HG03442 (cell line): ENCODE results near the gene U2AF2.

ENCODE experiments used
- ATAC-seq: cut with Tn5 transposase; IDR thresholded peaks from one replicate; pipeline ENCODE4 v1.9.1; 2021; ENCODE audit warnings: mild to moderate bottlenecking, moderate library complexity; ENCODE audit not compliant: unreplicated experiment

U2AF2 gene

GRCh38 chr19:55654868-55655647 lies at the start of gene U2AF2:
U2AF2 (plus strand) TSS chr19:55655035; CDS start chr19:55655105, 70 bp downstream.
- peak; percentile 30 for ATAC-seq

DNA sequence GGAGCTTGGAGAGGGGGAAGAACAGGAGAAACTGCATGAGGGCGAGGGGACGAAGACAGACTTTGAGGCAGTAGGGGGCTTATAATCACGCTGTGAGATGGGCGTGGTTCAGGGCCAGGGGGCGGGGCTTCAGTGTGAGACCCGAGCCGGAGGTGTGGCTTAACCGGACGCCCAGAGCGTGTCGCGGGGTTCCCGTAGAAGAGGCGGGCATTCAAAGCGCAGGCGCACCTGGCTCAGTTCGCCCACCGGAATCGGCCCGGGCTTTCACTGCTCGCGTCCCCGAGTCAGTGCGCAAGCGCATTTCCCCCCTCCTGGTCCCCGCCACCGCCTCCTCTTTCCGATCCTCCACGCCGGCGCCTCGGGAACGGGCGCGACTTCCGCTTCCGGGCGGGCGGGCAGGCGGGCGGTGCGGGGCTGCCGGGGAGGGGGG lies 49.6 kb upstream of the U2AF2 start:
- ATAC-seq, result peak; percentile 73

DNA sequence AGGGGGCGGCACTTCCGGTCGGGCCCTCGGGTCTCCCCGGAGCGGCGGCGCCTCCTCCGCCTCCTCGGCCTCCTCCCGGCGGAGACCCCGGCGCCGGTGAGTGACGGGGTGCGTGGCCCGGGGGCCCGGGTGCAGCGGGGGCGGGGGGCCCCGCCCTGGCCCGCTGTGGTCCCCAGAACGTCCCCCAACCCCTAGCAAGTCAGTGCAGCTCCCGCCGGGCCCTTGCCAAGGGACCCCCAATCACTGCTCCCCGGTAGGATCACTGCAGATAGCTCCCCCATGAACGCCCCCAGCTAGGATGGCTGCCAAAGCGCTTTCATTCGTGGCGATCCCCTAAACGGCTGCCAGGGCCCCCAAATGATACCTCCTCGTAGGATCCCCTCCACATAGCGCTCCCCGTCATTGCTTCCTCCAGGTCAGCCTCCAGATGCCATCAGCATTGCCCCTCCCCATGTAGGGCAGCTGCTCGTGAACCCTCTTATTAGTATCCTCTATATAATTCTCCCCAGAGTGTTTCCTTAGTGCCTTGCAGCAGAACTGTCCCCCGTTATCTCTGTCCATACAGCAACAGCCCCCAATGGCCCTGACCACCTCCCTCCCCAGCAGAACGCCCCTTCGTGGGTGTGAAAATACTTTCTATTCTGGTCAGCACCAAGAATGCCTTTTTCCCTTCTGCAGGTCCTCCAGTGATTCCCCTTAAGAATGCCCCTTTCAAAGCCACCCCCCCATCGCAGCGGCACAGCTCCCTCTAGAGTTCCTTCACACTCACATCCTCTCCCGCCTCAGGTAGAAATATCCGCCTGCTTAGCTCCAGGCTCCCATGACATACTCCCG lies 49.0 kb upstream of the U2AF2 start, which contains the start of gene ZNF865:
Gene ZNF865, plus strand, starts transcription at position 11 of the 834 bp plus-strand sequence. CDS start 7,972 bp downstream, outside the sequence.
- peak; percentile 15 for ATAC-seq

GRCh38 chr19:55606471-55606787 lies 48.4 kb upstream of the U2AF2 start:
- ATAC-seq, result no peak

GRCh38 chr19:55606817-55607216 lies 48.0 kb upstream of the U2AF2 start:
- ATAC-seq, result no peak

- no peak for ATAC-seq
These were observed 45.5 kb upstream of the U2AF2 start for GRCh38 chr19:55609326-55609725.

- no peak for ATAC-seq
These were observed 43.4 kb upstream of the U2AF2 start for GRCh38 chr19:55611300-55611982.

GRCh38 chr19:55611983-55612645 lies 42.7 kb upstream of the U2AF2 start:
- no peak for ATAC-seq

DNA sequence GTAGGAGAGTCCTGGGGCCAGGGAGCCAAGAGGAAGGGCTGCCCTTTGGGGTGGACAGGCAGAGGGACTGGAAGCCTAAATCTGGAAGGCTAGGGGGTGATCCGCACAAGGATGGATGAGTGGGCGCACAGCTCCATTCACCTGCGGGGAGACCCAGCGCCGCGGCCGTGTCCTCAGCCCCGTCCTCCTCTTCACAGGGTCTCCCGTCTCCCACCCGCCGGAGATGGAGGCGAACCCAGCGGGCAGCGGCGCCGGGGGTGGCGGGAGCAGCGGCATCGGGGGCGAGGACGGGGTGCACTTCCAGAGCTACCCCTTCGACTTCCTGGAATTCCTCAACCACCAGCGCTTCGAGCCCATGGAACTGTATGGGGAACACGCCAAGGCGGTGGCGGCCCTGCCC lies 41.4 kb upstream of the U2AF2 start:
- ATAC-seq, result no peak

- no peak for ATAC-seq
These were observed 40.7 kb upstream of the U2AF2 start for GRCh38 chr19:55613930-55614710.

GRCh38 chr19:55614711-55615542 lies 39.9 kb upstream of the U2AF2 start:
- no peak for ATAC-seq

DNA sequence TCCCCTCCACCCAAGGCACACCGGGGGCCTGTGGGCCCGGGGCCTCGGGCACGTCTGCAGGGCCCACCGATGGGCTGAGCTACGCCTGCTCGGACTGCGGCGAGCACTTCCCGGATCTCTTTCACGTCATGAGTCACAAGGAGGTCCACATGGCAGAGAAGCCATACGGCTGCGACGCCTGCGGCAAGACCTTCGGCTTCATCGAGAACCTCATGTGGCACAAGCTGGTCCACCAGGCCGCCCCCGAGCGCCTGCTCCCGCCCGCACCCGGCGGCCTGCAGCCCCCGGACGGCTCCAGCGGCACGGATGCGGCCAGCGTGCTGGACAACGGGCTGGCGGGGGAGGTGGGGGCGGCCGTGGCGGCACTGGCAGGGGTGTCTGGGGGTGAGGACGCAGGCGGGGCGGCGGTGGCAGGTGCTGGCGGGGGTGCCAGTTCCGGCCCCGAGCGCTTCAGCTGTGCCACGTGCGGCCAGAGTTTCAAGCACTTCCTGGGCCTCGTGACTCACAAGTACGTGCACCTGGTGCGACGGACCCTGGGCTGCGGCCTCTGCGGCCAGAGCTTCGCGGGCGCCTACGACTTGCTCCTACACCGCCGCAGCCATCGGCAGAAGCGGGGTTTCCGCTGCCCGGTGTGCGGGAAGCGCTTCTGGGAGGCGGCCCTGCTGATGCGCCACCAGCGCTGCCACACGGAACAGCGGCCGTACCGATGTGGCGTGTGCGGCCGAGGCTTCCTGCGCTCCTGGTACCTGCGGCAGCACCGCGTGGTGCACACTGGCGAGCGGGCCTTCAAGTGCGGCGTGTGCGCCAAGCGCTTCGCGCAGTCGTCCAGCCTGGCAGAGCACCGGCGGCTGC lies 39.1 kb upstream of the U2AF2 start:
- no peak for ATAC-seq

GRCh38 chr19:55616395-55616875 lies 38.4 kb upstream of the U2AF2 start:
- ATAC-seq, result no peak

GRCh38 chr19:55617426-55617825 lies 37.4 kb upstream of the U2AF2 start:
- ATAC-seq, result no peak

DNA sequence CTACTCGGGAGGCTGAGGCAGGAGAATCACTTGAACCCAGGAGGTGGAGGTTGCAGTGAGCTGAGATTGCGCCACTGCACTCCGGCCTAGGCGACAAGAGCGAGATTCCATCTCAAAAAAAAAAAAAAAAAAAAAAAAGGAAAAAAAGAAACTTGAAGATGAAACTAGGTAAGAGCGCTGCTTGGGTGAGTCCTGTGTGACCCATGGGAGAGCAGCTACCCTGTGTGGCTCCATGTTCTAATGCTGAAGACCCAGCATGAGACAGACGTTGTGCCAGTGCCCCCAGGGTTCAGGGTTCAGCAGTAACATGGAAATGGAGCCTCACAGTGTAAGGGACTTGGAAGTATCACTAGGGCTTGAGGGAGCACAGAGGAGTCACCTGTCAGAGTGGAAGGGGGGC lies 36.4 kb upstream of the U2AF2 start:
- ATAC-seq, result no peak

GRCh38 chr19:55619286-55619685 lies 35.5 kb upstream of the U2AF2 start:
- ATAC-seq, result no peak

DNA sequence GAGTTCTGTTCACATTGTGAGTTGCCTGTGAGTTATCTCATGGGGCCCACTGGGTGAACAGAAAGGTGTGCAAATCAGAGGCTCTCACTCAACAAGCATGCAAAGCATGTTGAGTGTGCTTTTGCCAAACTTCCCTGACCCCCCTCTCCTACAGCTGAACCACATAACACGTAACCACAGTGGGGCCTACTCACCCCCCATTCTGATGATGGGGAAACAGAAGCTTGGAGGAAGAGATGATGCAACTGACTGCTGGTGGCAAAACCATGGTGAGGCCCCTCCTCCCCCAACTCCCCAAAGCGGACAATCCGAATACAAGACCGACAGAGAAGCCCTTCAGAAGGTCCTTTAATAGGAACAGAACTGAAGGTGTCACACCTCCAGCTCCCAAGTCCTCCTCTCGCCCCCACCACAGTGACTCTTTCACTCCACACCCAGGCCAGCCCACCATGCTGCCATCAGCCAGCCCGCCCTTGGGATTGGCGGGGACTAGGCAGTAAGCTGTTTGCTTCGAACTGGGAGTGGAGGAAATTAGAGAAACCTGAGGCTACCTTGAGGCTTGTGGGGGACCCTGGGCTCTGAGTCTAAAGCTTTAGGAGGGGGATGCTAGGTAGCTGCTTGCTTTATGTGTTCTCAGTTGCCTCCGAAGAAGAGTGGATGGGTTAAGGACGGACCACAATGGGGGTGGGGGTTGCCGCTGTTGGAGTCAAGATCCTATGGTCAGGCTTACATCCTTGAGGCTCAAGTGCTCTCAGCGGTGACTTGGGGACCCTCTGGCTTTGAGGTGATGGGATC lies 34.2 kb upstream of the U2AF2 start:
- ATAC-seq, result no peak
